ENCODE results near the gene DHRSX.
"Not testable (repeated sequence)": the region's sequence is repeated elsewhere in the genome, so short reads cannot be mapped to it uniquely, and the experiment has no call there.

The DHRSX gene

DNA sequence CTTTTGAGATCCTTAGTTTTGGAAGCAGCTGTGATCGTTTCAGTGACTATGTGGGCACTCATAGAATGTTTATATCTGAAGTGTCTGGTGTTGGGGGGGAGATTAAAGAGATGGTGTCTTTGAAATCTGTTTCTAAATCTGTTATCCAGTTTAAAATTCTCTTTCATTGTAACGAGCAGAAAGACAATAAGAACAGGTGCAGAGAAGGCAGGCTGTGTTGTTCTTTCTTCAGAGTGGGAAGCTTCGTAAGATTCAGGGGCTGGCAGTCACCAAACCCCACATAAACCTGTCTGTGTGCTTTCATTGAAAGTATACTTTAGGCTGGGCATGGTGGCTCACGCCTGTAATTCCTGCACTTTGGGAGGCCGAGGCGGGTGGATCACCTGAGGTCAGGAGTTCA, 16.3 kb upstream of the DHRSX start:
- no peak for DNase-seq

DNA sequence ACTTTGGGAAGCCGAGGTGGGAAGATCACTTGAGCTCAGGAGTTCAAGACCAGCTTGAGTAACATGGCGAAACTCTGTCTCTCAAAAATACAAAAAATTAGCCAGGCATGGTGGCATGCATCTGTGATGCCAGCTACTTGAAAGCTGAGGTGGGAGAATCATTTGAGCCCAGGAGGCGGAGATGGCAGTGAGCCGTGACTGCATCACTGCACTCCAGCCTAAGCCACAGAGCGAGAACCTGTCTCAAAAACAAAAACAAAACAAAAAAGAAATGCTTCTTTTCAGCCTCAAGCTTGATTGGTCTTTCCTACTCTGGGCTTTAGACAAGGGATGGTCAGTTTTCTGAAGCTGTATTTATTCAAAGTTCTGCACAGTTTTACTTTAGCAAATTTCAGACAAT, 15.8 kb upstream of the DHRSX start:
- DNase-seq: no peak

DNA sequence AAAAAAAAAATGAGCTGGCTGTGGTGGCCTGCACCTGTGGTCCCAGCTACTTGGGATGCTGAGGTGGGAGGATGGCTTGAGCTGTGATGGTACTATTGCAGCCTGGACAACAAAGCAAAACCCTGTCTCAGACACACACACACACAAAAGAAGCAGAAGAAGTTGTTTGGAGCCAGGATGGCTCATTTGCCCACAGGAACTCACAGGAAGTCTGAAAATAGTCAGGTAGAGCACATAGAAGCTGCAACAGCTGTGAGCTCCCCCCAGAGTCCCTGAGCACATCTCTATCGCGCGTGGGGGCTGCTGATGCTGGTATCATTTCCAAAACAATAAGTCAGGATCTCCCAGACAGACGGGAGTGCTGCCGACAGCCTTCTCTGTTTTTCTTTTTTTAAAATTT, 13.4 kb upstream of the DHRSX start:
- DNase-seq: no peak

DNA sequence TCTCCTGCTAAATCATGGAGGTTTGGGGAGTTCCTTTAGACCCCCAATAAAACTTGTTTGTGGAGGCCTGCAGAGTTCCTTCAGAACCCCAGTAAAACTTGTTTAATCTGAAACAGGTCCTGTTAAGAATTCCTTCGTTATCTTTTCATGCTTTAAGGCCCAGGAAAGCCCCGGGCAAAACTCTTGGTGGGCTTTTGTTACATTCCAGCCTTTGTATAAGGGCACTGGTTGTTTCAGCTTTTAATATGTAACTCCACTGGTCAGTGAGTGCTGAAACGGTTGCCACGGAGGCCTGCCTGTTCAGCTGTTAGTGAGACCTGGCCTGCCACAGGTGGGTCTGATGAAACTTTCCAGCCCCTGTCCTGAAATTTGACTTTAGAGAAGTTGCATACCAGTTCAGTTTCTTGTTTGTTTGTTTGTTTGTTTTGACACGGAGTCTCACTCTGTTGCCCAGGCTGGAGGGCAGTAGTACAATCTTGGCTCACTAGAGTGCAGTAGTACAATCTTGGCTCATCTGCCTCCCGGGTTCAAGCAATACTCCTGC, 12.4 kb upstream of the DHRSX start:
- DNase-seq: no peak

DNA sequence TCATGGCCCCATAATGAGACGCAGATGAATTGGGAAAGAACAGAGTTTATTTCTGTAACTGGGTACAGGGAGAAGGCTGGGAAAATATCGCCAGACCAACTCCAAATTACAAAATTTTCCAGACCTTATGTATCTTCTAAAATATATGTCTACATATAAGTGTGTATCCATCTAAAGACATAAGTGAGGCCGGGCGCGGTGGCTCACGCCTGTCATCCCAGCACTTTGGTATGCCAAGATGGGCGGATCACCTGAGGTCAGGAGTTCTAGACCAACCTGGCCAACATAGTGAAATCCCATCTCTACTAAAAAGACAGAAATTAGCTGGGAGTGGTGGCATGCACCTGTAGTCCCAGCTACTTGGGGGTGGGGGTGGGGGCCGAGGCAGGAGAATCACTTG, 11.7 kb upstream of the DHRSX start:
- DNase-seq: no peak

DNA sequence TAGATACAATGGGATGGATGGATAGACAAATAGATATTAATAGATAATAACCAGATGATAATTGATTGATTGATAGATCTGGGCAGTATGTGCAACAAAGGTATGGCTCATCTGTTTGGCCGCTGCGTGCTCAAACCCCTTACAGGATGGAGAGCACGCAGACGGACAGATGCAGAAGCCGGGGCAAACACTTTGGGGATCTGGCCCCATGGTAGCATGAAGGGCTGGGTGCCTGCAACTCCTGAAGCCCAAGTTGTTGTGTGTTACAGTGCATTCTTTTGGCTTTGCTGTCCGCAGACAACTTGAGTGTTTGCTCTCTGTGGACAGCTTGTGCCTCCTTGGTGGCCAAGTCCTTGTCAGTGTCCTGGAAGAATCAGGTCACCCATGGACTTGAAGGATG, 10.6 kb upstream of the DHRSX start:
- no peak for DNase-seq

DNA sequence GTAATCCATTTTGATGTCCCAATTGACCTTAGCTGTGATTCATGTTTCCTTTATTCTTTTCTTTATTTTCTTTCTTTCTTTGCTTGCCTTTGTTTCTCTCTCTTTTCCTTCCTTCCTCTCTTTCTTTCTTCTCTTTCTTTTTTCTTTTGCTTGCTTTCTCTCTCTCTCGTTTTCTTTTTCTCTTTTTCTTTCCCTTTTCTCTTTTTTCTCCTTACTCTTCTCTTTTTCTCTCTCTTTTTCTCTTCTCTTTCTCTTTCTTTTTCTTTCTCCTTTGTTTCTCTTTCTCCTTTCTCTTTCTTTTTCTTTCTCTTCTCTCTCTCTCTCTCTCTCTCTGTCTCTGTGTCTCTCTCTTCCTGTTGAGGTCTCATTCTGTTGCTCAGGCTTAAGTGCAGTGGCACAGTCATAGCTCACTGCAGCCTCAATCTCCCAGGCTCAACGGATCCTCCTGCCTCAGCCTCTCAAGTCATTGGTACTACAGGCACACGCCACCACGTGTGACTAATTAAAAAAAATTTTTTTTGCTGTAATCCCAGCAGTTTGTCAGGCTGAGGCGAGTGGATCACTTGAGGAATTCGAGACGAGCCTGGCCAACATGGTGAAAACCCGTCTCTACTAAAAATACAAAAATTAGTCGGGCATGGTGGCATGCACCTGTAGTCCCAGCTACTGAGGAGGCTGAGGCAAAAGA, 8.0 kb upstream of the DHRSX start:
- no peak for DNase-seq

DNA sequence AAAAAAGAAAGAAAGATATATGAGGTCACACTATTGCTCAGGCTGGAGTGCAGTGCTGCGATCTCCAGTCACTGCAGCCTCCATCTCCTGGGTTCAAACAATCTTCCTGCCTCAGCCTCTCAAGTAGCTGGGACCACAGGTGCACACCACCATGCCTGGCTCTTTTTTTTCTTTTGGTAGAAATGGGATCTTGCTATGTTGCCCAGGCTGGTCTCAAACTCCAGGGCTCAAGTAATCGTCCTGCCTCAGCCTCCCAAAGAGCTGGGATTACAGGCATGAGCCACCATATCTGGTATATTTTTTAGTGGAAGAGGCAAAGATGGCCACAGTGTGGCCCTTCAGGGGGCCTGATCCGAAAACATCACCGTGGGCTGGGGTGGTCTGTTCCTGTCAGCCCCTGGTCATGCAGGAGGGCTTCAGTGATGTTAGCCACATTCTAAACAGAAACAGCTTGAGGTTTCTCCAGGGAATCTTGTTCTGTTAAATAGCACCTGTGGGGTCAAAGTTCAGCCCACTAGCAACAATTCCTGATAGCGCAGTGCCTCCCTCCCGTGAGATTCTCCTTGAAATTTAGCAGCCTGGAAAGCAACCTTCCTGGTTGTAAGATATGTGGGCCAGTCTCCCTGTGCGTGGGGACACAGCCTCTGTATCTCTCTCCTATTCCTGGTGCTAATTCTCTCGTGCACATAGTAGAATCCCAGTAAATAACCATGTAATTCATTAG, 7.3 kb upstream of the DHRSX start:
- no peak for DNase-seq

DNA sequence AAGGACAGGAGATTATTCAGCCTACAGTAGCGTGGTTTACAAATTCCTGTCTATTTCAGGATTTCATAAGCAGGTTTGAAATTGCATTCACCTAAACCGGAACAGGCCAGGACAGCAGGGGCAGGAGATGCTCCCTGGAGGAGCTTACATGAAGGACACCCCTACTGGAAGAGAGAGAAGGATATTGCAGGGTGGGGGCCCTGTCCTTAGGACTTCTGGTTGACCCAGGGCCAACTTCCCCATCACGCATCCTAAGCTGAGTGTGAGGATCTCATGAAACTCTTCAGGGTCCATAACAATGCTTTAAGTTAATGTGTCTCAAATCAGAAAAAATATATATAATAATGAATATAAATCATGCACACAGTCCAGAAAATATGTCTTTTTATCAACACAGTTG, 6.4 kb upstream of the DHRSX start:
- no peak for DNase-seq

DNA sequence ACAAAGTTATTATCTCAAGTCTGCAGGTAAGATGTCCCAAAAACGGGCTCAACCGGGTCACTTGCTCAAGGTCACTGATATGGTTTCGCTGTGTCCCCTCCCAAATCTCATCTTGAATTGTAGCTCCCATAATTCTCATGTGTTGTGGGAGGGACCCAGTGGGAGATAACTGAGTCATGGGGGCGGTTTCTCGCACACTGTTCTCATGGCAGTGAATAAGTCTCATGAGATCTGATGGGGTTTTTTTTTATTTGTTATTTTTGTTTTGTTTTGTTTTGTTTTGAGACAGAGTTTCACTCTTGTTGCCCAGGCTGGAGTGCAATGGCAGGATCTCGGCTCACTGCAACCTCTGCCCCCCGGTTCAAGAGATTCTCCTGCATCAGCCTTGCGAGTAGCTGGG, 4.6 kb upstream of the DHRSX start:
- not testable (repeated sequence) for DNase-seq

DNA sequence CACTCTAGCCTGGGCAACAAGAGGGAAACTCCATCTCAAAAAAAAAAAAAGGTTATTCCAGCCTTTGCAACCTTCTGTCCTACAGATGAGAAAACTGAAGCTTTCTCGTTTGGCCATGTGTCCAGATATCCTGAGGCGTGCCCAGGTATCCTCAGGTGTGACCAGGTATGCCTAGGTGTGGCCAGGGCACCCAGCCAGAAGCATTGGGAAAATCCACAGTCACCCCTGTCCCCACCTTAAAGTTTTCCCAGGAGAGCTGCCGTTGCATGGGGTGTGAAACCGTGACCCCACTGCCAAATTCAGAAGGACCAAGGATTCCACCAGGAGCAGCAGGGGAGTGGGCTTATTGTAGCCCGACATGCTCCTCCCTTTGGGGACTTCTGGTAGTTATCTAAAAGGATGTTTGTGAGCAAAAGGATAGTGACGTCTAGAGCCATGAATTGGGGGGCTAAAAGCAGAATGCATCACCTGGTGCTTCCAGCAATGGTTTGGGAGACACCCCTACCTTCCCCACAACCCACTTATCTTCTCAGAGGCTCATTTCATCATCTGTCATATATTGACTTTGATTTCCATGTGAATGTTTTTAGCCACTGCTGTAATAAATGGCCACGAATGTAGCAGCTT, 4.0 kb upstream of the DHRSX start:
- DNase-seq: no peak

DNA sequence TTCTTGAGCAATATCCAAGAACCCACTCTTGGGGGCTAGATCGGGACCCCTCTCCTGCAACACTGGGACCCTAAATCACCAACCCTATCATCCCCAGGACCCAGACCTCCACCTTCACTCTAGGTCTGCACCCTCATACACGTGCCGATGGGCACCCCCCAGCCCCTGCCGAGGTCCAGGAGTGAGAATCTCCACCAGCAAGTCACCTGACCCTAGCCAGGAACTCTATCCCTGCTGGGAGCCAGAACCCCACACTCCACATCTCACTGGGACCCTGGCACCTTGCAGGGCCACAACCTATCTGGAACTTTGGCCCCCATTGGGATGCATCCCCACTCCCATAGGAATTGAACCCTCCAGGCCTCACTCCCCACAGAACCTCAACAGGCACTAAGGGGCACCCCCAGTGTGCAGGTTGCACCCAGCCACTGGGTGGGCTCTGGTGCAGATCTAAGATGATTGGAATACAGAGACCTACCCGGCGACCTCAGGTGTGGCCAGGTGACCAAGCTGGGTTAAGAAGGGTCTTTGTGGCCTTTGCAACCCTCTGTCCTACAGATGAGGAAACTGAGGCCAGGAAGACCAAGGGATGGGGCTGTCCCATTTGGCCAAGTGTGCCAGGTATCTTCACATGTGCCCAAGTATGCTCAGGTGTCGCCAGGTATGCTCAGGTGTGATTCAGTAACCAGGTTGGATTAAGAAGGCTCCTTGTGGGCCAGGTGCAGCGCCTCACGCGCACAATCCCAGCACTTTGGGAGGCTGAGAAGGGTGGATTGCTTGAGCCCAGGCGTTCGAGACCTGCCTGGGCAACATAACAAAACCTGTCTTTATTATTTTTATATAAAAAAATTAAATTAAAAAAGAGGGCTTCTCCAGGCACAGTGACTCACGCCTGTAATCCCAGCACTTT, 3.1 kb upstream of the DHRSX start:
- no peak for DNase-seq

DNA sequence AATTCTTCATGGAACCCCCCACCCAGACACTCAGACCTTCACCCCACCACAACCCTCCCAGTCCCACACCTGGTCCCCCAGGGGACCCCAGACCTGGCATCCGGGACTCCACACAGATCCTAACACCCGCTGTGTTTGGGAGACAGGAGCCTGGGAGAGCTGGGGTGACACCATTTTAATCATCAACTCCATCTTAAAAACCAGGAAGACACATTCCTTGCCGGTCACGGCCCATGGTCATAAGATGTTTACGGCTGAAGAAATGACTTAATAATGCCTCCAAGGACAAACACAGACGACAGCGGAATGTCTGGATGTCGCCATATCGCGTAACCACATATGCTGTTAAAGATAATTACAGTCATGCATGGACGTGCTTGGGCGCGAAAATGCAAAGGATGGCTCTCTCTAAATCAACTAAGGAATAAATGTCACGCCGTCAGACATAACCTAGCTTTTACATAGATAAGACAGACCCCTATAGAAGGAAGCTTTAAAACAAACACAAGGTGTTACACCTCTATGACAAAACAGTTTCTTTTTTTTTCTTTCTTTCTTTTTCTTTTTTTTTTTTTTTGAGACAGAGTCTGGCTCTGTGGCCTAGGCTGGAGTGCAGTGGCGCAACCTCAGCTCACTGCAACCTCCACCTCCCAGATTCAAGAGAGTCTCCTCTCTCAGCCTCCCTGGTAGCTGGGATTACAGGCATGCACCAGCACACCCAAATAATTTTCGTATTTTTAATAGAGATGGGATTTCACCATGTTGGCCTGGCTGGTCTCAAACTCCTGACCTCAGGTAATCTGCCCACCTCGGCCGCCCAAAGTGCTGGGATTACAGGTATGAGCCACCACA, 2.1 kb upstream of the DHRSX start:
- DNase-seq: no peak

DNA sequence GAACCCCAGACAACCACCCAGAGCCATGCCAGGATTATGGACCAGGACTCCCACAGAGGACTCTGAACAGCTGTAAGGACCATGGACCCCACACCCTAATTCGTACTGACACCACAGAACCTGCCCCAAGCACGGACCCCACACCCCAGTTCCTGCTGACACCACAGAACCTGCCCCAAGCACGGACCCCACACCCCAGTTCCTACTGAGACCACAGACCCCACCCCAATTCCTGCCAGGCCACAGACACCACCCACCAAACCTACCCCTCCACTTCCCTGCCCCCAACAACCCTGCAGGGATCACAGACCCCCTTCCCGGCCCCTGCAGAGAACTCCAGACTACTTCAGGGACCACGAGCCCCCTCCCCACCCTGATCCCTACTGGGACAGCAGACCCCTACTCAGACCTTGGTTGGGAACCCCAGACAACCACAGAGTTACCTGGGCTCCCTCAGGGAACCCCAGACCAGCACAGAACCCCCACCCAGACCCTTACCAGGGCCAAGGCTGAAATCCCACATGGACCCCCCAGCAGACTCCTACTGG, 1.4 kb upstream of the DHRSX start:
- no peak for DNase-seq

DNA sequence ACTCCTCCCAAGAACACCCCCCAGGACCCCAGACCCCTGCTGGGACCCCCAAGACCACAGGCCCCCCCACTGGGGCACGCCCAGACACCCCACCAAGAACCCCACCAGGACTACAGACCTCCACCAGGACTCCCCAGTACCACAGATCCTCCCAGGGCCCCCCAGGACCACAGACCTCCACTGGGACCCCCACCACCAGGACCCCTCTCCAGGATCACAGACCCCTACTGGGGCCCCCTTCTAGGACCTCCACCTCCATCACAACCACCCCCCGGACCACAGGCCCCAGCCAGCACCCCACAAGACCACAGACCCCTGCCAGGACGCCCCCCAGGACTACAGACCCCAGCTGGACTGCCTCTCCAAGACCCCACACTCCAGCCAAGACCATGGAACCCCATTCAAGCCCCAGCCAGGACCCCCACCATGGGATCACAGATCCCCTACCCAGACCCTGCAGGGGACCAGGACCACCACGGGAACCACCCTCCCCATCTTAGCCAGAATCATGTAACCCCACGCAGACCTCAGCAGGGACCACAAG, 855 bp upstream of the DHRSX start:
- DNase-seq: no peak

DNA sequence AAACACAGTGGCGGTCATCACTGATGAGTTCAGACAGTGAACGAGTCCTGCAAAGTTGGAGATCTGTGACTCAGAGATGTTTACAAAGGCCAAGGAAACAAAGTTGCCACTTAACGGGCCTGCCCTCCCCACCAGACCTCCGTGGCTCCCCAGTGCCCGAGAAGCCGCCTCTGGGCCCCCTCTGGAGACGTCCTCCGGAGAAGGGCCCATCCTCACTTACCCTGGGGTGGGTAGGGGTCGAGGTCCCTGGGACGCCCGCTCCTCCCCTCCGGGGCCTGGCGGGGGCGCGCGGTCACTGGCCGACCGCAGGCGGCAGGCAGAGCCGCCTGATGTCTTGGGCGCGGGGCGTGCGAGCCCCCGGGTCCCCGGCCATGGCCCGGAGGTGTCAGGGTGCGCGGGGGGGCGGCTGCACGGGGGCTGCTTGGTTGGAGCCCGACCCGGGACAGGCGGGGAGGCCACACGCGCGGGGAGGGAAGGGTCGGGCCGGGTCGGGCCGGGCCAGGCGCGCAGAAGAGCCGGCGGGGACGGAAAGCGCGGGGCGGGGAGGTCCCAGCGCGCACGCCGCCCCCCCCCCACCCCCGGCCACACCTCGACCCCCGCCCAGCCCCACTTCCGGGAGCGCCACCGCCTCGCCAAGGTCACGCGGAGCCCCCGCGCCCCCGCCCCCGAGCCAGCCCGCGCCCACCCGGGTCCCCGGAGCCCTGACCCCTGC, 529 bp downstream of the DHRSX start:
- DNase-seq: no peak

DNA sequence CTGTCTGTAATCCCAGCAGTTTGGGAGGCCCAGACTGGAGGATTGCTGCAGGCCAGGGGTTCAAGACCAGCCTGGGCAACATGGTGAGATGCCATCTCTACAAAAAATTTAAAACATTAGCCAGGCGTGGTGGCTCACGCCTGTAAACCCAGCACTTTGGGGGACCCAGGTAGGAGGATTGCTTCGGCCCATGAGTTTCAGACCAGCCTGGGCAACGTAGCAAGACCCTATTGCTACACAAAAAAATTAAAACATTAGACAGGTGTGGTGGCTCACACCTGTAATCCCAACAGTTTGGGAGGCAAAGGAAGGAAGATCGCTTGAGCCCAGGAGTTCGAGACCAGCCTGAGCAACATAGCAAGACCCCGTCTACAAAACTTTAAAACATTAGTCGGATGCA, 1.3 kb downstream of the DHRSX start:
- no peak for DNase-seq

DNA sequence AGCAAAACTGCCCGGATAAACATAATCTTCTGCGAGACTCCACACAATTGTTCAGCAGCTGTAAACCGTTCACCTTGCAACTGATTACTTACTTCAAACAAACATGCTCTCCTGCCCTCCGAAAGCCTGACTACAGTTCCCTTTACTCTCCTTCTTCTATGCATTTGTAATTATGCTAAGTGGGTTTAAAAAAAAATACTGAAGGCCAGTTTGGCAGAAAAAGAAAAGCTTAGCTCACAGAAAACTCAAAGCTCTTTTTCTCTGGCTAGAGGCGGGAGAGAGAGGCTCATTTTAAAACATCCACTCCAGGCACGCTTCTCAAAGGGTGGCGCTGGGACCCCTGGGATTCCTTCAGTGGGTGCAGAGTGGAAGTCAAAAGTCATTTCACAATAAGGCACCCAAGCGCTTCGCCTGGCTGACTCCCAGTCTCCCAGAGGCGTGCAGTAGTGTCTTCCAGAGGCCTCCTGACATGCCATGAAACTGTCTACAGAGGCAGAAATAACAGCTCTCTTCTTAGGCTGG, 1.9 kb downstream of the DHRSX start:
- DNase-seq: no peak

DNA sequence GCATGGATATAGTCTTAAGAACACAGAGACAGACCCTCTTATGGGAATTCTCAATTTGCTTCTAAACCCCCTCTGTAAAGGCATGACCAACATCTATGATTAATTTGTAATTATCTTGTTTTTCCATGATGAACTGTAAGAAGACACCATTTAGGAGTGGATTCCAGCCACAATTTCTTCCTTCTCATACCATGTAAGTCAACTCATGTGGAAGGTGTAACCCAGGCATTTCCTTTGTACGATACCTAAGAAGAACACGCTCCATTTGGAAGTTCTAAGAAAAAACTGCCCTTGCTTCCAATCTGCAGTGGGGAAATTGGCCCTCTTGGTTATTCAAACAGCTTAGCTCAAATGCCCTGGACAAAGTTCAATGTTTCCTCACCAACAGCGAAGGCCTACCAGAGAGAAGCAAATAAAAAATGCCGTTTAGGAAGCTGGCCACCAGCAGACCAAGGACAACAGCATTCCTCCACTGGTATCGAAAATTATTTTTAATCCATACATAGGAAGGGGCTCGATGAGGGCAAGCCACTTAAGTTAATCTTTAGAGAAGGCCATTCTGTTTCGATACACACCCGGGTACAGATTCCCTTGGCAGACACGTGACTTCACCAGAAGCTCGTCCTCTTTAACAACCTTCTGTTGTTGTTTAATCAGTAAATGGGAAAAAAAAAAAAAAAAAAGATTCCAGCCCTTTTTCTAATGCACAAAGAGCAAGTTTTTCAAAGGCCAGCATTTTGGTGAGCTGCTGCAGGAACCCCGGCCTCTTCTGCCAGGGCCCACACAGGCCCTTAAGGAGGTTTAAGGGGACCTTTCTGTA, 2.6 kb downstream of the DHRSX start:
- DNase-seq: no peak

DNA sequence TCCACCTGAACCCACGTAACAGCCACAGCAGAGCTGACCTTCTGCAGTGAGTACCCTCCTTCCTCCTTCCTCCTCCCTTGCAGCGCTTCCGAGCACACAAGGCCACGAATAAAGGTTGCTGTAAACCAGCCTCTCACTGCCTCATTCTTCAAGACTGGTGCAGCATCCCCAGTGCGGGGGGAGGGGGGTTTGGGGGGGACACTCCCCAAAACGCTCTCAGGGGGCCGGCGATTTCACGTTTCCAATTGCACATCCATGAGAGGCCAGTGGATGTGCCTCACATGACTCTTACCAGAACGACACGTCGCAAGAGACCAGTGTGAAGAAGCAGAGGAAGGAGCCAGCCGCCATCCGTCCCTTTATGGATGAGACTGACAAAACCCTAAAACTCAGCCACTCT, 5.2 kb downstream of the DHRSX start:
- DNase-seq: no peak

All from GOT3 (cell line).